GM19099 (cell line): Measurements from ENCODE around the gene ATG16L1.

Experiments used
- POLR2A ChIP-seq: IDR thresholded peaks from 3 replicates; pipeline ENCODE4 v1.6.1; 2011; ENCODE audit warnings: low read depth; ENCODE audit not compliant: insufficient read length; ENCODE audit errors: extremely low read depth

ATG16L1 gene

GRCh38 chr2:233243348-233243747 is 8.1 kb upstream of the ATG16L1 start:
- no peak for TF ChIP-seq POLR2A

GRCh38 chr2:233244818-233245217 is 6.7 kb upstream of the ATG16L1 start:
- no peak for TF ChIP-seq POLR2A

GRCh38 chr2:233245406-233245805 is 6.1 kb upstream of the ATG16L1 start:
- no peak for TF ChIP-seq POLR2A

- no peak for TF ChIP-seq POLR2A
These were observed 4.4 kb upstream of the ATG16L1 start for GRCh38 chr2:233247116-233247515.

- TF ChIP-seq POLR2A = no peak
These were observed 3.7 kb upstream of the ATG16L1 start for GRCh38 chr2:233247744-233248143.

GRCh38 chr2:233248999-233249398 is 2.5 kb upstream of the ATG16L1 start:
- TF ChIP-seq POLR2A = no peak

- TF ChIP-seq POLR2A = no peak
These were observed 905 bp upstream of the ATG16L1 start for GRCh38 chr2:233250568-233250967.

GRCh38 chr2:233250985-233251305 is 528 bp upstream of the ATG16L1 start:
- TF ChIP-seq POLR2A = no peak

GRCh38 chr2:233252227-233252626 is 754 bp downstream of the ATG16L1 start:
- TF ChIP-seq POLR2A = no peak

GRCh38 chr2:233255151-233255550 is 3.7 kb downstream of the ATG16L1 start:
- no peak for TF ChIP-seq POLR2A

- no peak for TF ChIP-seq POLR2A
These were observed 4.6 kb downstream of the ATG16L1 start for GRCh38 chr2:233256048-233256447.

GRCh38 chr2:233258211-233258610 is 6.7 kb downstream of the ATG16L1 start:
- TF ChIP-seq POLR2A = no peak

GRCh38 chr2:233259730-233260129 is 8.3 kb downstream of the ATG16L1 start:
- TF ChIP-seq POLR2A = no peak

- no peak for TF ChIP-seq POLR2A
These were observed 9.2 kb downstream of the ATG16L1 start for GRCh38 chr2:233260661-233261060.

GRCh38 chr2:233261819-233262555 is 10.5 kb downstream of the ATG16L1 start:
- TF ChIP-seq POLR2A = no peak

GRCh38 chr2:233262562-233262961 is 11.1 kb downstream of the ATG16L1 start:
- no peak for TF ChIP-seq POLR2A

GRCh38 chr2:233263045-233263570 is 11.6 kb downstream of the ATG16L1 start:
- TF ChIP-seq POLR2A = no peak
